ENCODE data around the gene ELAVL3.

GRCh38 chr19:11457831-11458230 is 23.0 kb downstream of the ELAVL3 start:
- TF ChIP-seq CTCF (conservative IDR thresholded peaks at IDR 0.05; ENCODE audit: low read length) (no peak), EZH2phosphoT487 (IDR thresholded peaks at IDR 0.05; ENCODE audit: borderline replicate concordance) (no peak)

Measured in Loucy (cell line).